HS-5 (cell line): ENCODE results near the gene FGR.
"Not testable (repeated sequence)": the region's sequence is repeated elsewhere in the genome, so short reads cannot be mapped to it uniquely, and the experiment has no call there.

Experiments used
- DNase-seq: peaks from one replicate; pipeline ENCODE4 v3.0.0-alpha.2; 2012; ENCODE audit warnings: low read depth

FGR gene

GRCh38 chr1:27659497-27660299 is 24.7 kb upstream of the FGR start:
- DNase-seq, result no peak

- no peak for DNase-seq
These were observed 24.0 kb upstream of the FGR start for GRCh38 chr1:27658951-27659496.

DNA sequence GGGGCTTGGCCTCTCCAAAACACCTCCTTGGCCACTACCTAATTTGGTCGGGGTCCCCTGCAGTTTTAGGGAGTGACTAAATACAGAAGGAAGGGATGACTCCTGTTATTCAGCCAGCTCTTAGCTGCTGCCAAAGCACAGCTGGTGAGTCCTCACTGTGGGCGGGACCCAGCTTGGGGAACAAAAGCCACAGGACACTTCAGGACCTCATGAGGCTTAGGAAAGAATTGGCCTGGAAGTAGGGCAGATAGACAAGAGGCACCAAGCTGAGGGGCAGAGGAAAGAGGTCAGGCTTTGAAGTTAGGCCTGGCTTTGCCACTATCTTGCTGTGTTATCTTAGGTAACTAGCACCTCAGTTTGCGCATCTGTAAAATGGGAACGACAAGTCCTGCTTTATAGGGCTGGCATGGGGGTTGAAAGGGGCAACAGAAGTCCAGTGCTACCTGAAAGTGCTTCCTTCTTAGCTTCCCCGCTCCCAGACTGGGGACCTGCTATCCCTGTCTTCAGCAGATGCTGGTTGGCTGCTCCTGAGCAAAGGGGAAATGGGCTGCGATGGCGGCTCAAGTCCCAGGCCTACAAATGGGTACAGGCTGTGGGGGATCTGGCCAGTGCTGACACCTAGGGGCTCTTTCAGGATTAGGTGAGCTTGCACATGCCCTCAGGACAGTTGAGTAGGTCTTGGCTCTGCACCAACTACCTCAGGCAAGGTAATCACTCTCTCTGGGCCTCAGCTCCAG is 21.3 kb upstream of the FGR start:
- DNase-seq, result no peak

DNA sequence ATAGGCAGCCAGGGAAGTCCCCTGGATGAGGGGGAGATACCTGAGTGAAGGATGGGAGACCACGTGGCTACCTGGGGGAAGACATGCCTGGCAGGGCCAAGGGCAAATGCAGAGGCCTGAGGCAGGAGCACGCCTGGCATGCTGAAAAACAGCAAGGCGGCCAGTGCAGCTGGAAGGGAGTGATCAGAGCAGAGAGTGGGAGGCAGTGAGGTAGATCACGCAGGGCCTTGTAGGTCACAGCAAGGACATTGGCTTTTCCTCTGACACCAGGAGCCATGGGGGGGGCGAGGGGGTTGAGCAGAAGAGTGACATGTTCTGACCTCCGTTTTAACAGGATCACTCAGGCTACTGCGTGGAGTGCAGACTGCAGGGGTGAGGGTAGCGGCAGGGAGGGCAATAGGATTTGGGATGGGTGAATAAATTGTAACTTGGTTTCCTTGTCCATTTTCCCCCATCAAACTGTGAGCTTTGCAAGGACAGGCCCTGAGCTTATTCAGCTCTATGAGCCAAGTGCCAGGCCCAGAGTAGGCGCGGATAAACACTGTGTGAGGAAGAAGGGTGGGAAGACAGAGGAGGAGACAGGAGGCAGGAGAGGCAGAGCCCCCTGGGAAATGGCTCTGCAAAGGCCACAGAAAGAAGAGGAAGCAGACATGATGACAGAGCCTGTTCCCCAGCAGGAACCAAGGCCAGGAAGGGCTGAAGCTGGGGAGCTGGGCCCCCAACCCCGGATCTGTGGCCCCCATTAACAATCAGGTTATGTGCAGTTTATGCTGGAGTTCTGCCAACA is 20.4 kb upstream of the FGR start:
- DNase-seq, result no peak

DNA sequence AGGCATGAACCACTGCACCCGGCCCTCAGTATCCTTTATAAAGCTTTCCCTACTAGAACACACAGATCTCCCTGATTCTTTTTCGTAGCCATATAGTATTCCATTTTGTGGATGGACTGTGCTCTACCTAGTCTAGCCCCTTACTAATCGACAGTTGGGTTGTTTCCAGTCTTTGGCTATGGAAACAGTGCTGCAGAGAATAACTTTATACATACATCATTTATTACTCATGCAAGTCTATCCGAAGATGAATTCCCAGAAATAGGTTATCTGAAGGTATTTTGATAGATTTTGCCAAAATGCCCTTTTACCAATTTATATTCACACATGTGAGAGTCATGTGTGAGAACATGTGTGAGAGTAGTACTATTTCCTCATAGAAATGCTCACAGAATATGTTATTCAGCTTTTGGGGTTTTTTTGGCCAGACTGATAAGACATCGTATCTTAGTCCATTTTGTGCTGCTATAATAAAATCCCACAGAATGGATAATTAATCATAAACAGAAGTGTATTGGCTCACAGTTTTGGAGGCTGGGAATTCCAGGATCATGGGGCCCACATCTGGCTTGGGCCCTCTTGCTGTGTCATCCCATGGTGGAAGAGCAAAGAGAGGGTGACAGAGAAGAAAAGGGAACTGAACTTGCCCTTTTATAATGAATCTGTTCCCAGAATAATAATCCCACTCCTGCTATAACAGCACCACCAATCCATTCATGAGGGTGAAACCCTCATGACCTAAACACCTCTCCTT is 17.3 kb upstream of the FGR start:
- DNase-seq, result no peak

DNA sequence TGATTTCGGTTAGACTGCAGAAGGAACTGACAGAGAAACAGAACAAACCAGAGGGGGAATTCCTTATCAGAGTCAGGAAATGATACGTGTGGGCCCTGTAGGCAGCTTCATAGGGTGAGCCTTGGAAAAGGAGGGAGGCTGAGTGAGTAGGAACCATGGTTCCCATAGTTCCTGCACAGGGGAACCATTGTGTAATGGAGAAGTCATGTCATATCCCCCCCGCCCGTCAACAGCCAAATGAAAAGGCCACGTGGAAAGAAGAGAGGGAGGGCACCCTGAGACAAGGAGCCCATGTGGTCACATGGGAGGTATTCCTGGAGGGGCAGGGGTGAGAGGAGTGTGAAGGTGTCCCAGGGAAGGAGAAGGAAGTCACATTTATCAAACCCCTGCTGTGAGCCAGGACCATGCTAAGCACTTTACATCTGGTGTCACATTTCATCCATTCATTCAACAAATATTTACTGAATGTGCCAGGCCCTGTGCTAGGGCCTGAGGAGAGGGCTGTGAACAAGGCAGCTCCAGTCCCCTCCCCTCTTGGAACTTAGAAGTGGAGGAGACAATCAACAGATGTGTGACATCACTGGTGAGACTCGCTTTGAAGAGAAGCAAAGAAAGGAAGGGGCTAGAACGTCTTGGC is 15.7 kb upstream of the FGR start:
- DNase-seq, result no peak

GRCh38 chr1:27650171-27650538 is 15.2 kb upstream of the FGR start:
- DNase-seq, result no peak

- no peak for DNase-seq
These were observed 14.3 kb upstream of the FGR start for GRCh38 chr1:27649306-27649635.

- DNase-seq, result no peak
These were observed 13.8 kb upstream of the FGR start for GRCh38 chr1:27648602-27649305.

DNA sequence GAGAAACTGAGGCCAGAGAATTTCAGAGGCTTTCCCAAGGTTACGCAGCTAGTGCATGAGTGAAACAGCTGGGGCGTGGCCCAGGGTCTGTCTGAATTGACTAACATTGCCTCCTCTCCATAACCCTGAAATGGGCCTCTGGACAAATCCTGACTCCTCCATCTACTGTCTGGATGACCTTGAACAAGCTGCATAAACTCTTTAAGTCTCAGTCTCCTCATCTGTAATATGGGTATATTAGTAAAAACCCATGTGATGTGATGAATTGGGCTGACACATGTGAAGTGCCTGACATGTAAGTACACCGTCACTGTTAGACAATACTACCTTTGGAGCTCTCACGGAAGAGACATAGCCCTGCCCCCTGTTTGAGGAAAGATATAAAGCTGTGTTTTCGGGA is 12.3 kb upstream of the FGR start:
- no peak for DNase-seq

- no peak for DNase-seq
These were observed 11.7 kb upstream of the FGR start for GRCh38 chr1:27646676-27647075.

GRCh38 chr1:27645071-27645415 is 10.1 kb upstream of the FGR start:
- DNase-seq, result no peak

- no peak for DNase-seq
These were observed 9.5 kb upstream of the FGR start for GRCh38 chr1:27644369-27645070.

DNA sequence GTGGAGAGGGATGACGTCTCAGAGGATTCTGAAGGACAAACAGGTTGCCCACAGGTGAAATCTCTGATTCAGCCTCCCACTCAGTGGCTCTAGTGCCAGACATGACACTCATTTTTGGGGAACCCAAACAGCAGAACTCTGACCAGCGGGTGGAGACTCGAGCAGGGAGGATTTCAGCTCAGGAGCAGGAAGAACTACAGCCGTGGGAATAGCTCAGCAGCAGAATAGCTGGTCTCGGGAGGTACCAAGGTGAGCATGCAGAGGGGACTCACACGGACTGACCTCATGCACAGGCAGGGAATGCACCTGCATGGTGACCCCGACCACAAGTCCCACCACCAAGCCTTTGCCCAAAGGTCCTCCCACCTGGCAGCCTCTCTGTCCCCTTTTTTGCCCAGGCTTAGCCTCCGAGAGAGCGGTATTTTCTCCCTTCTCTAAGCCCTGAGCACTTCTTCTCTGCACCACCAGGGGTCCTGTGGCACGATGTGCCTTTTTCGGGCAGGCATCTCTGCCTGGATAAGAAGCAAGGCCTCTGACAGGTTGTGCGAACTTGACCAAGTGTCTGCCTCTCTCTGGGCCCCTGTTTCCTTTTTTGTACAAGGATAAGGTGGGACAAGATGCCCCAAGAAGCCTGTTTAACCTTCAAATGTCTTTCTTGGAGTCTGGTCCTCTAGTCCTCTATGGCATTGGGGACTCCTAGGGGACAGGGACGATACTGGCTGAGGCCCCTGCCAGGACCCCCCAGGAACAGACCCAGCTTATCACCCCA is 8.8 kb upstream of the FGR start:
- no peak for DNase-seq

DNA sequence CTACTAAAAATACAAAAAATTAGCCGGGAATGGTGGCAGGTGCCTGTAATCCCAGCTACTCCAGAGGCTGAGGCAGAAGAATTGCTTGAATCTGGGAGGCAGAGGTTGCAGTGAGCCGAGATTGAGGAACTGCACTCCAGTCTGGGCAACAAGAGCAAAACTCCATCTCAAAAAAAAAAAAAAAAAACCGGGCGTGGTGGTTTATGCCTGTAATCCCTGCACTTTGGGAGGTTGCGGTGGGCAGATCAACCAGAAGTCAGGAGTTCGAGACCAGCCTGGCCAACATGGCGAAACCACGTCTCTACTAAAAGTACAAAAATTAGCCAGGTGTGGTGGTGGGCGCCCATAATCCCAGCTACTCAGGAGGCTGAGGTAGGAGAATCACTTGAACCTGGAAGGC is 5.5 kb upstream of the FGR start:
- not testable (repeated sequence) for DNase-seq

GRCh38 chr1:27638805-27639204 is 3.8 kb upstream of the FGR start:
- DNase-seq, result no peak

- DNase-seq, result no peak
These were observed 3.2 kb upstream of the FGR start for GRCh38 chr1:27638047-27638734.

GRCh38 chr1:27635396-27636142 is 584 bp upstream of the FGR start:
- no peak for DNase-seq
